HG03439 (cell line): ENCODE measurements around the gene REEP3.
"Not testable (repeated sequence)": the region's sequence is repeated elsewhere in the genome, so short reads cannot be mapped to it uniquely, and the experiment has no call there.

Experiments used
- ATAC-seq: cut with Tn5 transposase; IDR thresholded peaks from one replicate; pipeline ENCODE4 v1.9.1; 2021; ENCODE audit warnings: mild to moderate bottlenecking, moderate library complexity; ENCODE audit not compliant: unreplicated experiment

The REEP3 gene

GRCh38 chr10:63628526-63629362 lies 107.5 kb downstream of the REEP3 start:
- ATAC-seq: peak; percentile 32

GRCh38 chr10:63629363-63630084 lies 108.3 kb downstream of the REEP3 start:
- peak; percentile 54 for ATAC-seq

DNA sequence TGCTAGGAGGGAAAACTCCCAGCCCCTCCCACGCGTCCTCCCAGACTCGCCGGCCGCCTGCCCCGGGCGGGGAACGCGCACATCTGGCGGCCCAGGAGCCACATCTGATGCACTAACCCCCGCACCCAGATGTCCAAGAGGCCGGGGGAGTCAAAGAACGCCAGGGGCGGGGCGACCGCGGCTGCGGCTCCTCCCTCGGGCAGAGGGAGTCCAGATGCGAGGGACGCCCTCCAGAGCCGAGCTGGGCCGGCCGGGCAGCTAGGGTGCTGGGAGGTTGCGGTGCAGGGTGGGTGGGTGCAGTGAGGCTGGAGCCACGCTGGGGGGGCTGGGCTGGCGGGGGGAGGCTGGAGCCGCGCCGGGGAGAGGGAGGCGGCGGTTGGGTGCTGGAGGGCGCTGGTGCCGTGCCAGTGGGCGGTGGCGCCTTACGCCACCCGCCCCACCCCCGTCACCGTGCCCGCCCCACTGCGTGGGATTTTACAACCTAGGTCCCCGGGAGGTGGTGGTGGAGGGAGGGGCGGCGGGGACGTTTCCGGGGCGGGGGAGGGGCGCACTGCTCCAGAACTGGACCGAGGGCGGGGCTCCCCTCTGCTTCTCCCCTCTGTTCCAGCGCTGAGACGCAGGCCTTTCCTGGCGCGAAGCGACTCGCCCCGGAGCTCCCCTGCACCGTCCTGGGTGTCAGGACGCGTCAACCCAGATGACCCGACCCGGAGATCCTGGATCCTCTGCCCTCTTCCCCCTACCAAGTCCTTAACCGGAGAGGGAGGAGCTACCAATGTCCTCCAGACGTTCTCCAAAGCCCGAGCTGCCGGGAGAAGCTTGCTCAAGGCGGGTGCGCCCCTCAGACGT lies 109.1 kb downstream of the REEP3 start:
- ATAC-seq: peak; percentile 75

GRCh38 chr10:63630931-63631680 lies 109.9 kb downstream of the REEP3 start:
- no peak for ATAC-seq

DNA sequence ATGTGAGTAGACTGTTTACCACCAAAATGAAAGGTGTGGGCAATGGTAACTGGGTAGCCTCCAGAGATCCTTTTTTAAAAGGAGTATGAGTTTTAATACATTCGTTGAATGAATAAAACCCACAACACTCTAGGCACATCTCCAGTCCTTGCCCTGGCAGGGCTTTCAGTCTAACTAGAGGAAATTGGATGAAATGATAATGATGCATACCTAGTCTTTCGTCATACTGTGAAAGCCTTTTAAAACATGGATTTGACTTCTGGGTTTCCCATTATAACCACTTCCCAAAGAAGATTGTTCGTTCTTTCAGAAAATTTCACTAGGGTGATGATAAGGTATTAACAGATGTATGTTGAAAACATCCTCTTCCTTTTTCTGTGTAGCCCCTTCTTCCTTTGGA lies 110.8 kb downstream of the REEP3 start:
- ATAC-seq: no peak

- no peak for ATAC-seq
Observed at GRCh38 chr10:63633677-63634487, 112.7 kb downstream of the REEP3 start.

DNA sequence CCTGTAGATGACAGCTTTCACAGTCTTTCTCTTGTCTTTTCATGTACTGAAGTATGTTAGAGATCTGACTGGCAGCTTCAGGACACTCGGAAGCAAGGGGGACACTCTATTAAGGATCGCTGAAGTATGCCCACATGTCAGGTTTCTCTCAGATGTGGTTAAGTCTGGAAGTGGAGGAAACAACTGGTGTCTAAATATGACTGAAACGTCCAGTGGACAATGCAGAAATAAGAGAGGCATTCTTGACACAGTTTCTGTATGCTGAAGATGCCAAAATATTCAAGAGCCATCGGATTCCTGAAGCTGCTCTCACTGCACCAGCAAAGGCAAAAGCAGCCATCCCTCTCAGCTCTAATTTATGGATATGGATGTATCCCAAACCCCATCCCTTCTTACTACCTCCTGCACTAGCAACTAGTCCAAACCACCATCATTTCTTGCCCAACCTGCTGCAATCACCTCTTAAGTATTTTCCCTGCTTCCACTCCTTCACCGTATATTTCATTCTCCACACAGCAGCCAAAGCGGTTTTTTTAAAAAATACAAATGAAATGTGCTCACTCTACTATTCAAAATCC lies 113.4 kb downstream of the REEP3 start:
- ATAC-seq: no peak

- ATAC-seq: no peak
Observed at GRCh38 chr10:63636812-63637211, 115.6 kb downstream of the REEP3 start.

DNA sequence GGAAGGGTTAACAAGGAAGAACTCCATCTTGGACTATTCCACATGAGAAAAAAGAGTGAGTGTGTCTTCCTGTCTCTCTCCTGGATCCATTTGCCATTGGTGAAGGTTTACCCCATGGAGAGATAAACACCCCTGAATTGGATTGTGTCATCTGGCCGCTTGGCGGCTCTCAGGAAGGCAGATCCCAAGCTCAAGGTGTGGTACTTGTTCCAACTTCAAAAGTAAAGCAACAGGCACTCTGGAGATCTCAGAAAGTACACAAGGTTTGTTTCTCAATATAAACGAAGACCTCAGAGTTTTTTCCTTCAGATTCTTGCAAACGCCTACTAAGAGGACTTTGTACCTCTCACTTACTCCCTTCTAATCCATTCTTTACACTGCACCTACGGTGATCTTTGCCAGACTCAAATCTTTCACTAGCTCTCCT lies 116.7 kb downstream of the REEP3 start:
- ATAC-seq: no peak

GRCh38 chr10:63641366-63641765 lies 120.2 kb downstream of the REEP3 start:
- no peak for ATAC-seq

GRCh38 chr10:63641799-63642198 lies 120.6 kb downstream of the REEP3 start:
- ATAC-seq: no peak

- ATAC-seq: no peak
Observed at GRCh38 chr10:63642808-63643207, 121.6 kb downstream of the REEP3 start.

- ATAC-seq: no peak
Observed at GRCh38 chr10:63644418-63645142, 123.4 kb downstream of the REEP3 start.

GRCh38 chr10:63645195-63645594 lies 124.0 kb downstream of the REEP3 start:
- ATAC-seq: no peak

GRCh38 chr10:63646491-63646890 lies 125.3 kb downstream of the REEP3 start:
- ATAC-seq: no peak

GRCh38 chr10:63651864-63652263 lies 130.7 kb downstream of the REEP3 start:
- no peak for ATAC-seq

- no peak for ATAC-seq
Observed at GRCh38 chr10:63653747-63654146, 132.5 kb downstream of the REEP3 start.

DNA sequence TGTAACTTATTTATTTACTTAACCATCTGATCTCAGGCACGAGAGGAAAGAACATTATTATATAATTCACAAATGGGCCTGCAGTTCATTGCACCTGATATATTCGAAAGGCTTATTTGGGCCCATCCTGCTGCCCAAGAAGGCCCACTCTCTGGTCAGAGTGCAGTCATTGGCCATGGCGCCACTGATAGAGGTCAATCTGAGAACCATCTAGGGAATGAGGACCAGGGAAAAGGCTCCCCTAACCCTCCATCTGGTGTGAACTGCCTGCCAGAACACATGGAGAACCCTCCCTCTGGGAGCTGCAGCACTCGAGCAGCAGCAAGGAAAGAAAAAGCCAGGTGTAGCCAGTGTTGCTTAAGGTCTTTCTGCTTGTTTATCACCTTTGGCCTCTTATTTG lies 136.6 kb downstream of the REEP3 start:
- no peak for ATAC-seq

DNA sequence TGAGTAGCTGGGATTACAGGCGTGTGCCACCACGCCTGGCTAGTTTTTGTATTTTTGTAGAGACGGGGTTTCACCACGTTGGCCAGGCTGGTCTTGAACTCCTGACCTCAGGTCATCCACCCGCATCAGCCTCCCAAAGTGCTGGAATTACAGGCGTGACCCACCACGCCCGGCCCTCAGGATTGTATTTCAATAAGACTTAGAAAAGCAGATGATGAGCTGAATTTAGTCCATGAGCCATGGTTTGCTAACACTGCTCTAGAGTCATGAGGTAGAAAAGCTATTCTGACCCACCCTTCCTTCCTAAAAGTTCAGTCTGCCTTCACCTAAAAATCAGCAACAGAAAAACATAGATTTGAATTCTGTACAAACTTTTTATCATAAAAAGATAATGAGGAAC lies 139.7 kb downstream of the REEP3 start:
- ATAC-seq: not testable (repeated sequence)
